OCI-LY1 (cell line): ENCODE results near the gene KLF7.

Source experiments
- EZH2 ChIP-seq: fragments of 200-600 bp; sonication (generic), shearing (Covaris generic); IDR thresholded peaks from 2 replicates; pipeline ENCODE4 v1.8.0; 2017; ENCODE audit warnings: borderline replicate concordance, mixed run types, mild to moderate bottlenecking, antibody characterized with exemption, low read length, moderate library complexity, mixed read lengths
- TF ChIP-seq, protein P1 (sequence below): fragments of 200-600 bp; sonication (generic), shearing (Covaris generic); IDR thresholded peaks from 2 replicates; pipeline ENCODE4 v1.5.1; 2017; ENCODE audit warnings: mild to moderate bottlenecking, antibody characterized with exemption, low read length, moderate library complexity, mixed read lengths

- TF ChIP-seq, protein P1, sequence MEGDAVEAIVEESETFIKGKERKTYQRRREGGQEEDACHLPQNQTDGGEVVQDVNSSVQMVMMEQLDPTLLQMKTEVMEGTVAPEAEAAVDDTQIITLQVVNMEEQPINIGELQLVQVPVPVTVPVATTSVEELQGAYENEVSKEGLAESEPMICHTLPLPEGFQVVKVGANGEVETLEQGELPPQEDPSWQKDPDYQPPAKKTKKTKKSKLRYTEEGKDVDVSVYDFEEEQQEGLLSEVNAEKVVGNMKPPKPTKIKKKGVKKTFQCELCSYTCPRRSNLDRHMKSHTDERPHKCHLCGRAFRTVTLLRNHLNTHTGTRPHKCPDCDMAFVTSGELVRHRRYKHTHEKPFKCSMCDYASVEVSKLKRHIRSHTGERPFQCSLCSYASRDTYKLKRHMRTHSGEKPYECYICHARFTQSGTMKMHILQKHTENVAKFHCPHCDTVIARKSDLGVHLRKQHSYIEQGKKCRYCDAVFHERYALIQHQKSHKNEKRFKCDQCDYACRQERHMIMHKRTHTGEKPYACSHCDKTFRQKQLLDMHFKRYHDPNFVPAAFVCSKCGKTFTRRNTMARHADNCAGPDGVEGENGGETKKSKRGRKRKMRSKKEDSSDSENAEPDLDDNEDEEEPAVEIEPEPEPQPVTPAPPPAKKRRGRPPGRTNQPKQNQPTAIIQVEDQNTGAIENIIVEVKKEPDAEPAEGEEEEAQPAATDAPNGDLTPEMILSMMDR, result no peak
- no peak for TF ChIP-seq EZH2
Observed at GRCh38 chr2:207139552-207139951, 26.2 kb downstream of the KLF7 start.
